ENCODE results near the gene ATP8B3.

ATP8B3 gene

GRCh38 chr19:1758959-1759903 lies 52.8 kb downstream of the ATP8B3 start:
- in situ Hi-C loops (cut with MboI; ENCODE audit: low sequenced_read_pairs): no loop called here

- in situ Hi-C loops (cut with MboI; ENCODE audit: low sequenced_read_pairs): no loop called here
Measured at GRCh38 chr19:1758231-1758577, 53.9 kb downstream of the ATP8B3 start.

DNA sequence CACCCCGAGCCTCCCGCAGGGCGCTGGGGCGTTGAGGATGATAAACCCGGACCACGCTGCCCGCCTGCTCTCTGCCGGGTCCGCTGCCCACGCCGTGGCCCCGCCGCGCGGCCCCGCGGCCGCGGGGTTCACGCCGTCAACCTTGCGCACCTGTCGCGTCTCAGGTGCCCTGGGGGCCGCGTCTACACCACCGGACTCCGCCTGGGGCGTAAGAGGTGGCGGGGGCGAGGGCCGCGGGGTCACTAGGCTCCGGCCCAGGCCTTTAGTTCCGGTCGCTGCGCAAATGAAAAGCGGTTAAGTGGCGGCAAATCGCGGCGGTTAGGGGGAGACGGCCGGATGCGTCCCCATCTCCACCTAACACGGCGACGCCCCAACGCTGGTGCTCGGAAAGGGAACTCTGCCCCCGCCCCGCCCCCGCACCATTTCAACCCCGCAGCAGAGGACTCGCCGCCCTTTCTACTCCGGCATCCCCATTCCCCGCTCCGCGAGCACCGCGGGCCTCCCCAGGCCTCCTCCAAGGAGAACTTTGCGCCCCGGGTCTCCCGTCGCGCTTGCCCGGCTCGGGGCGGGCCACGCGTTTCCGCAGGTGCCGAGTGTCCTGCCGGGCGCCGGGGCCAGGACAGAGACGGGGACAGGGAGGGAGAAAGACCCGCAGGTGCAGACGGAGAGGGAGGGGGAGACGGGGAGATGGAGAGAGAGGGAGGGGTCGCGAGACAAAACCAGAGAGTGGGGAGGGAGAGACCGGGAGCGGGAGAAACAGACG lies 54.4 kb downstream of the ATP8B3 start:
- in situ Hi-C loops (cut with MboI; ENCODE audit: low sequenced_read_pairs): no loop called here

DNA sequence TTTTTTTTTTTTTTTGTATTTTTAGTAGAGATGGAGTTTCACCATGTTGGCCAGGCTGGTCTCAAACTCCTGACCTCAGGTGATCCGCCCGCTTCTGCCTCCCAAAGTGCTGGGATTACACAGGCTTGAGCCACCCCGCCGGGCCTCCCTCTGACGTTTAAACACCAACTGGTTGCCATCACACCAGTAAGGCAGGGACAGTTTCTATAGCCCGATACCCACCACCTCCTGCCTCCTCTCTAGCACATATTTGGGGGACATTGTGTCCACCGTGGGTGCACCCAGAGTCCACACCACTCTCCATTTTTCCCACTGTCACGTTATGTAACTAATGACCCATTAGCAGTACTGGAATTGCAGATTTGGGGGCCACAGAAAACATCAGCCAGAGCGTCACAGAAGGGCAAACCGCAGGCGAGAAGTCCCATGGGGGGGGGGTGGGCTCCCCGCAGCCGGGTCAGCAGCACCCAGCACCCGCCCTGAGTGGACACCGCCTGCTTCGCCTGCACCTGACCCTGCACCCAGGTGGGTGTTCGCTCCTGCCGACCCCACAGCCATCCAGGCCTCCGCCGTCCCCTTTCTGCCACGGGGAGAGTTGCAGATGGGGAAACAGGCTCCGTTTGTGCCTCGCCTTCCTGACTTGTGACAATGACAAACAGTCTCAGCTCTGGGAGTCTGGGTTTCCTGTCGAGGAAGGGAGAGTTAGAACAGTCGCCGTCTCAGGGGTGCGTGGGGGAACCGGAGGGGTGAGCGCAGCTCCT lies 55.2 kb downstream of the ATP8B3 start:
- in situ Hi-C loops (cut with MboI; ENCODE audit: low sequenced_read_pairs): no loop called here

GRCh38 chr19:1756264-1756663 lies 55.8 kb downstream of the ATP8B3 start:
- in situ Hi-C loops (cut with MboI; ENCODE audit: low sequenced_read_pairs): no loop called here

DNA sequence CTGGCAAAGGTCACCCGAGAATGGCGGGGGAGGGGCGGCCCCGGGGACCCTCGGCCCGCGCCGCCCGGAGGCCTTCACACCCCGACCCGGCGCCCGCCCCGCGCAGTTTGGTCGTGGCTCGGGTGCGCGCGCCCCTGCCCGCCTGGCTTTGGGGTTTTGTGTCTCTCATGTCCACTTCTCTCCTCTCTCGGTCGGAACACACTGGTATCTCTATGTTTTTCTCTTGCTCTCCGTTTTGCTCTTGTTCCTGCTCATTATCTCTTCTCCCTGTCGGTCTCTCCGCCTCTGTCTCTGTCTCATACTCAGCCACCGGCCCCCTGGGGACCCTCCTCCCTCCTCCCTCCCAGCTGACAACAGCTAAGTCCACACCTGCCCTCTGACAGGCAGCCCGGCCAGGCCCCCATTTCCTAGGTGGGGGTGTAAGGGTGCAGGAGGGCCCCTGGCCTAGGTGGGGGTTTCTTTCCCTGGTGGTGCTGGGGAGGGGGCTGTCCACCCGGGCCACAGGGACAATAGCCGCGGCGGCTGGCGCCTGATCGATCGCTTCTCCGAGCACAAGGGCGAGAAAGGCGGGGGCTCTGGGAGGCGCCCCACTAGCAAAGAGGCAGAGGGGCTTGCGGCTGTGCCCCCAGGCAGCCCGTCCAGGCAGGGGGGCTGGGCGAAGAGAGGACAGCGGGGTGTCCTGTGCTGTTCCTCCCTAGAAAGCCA lies 56.5 kb downstream of the ATP8B3 start:
- in situ Hi-C loops (cut with MboI; ENCODE audit: low sequenced_read_pairs): no loop called here

- in situ Hi-C loops (cut with MboI; ENCODE audit: low sequenced_read_pairs): no loop called here
Measured at GRCh38 chr19:1754636-1755466, 57.2 kb downstream of the ATP8B3 start.

- in situ Hi-C loops (cut with MboI; ENCODE audit: low sequenced_read_pairs): no loop called here
Measured at GRCh38 chr19:1754018-1754635, 57.9 kb downstream of the ATP8B3 start.

DNA sequence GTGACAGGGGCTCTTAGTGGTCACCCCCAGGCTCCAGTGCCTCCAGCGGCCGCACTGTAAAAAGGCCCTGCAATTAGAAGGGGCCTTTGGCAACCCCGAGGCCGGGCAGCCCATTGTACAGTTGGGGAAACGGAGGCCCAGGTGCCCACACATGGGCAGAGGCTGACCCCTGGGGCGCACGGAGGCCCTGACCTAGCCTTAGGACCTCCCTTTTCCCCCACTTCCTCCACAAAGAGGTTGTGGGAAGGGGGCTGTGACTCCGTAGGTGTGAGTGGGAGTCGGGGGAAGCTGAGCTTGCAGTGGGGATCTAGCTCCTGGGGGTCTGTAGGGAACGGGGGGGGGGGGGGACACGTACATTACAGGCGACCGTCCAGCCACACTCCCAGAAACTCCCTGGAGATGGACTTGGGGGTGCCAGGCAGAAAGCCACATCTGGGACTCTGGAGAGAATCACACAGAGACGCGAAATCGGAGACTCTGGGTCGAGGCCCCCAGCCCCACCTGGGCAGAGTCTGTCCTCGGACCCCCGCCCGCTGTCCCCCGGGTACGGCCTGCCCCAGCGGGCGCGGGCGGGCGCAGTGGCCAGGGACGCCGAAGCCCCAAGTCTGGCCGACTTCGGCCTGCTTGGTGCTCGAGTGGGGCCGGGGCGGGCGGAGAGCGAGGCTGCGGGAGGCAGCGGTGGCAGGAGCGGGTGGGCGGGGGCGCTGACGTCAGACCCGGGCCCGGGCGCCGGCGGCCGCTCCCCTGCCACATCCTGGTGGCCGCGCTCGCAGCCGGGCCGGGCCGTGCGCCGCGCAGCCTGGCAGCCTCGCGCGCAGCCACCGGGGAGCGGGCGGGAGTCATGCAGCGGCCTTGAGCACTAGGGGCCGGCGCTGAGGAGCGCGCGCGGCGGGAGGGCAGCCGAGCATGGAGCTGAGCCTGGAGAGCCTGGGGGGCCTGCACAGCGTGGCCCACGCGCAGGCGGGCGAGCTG lies 59.0 kb downstream of the ATP8B3 start, which contains the start of gene ONECUT3:
Gene ONECUT3, plus strand, starts transcription at position 750 of the 972 bp plus-strand sequence. Its CDS starts 157 bp downstream, at position 907.
- in situ Hi-C loops (cut with MboI; ENCODE audit: low sequenced_read_pairs): no loop called here

GRCh38 chr19:1752009-1752756 lies 59.9 kb downstream of the ATP8B3 start:
- in situ Hi-C loops (cut with MboI; ENCODE audit: low sequenced_read_pairs): no loop called here

DNA sequence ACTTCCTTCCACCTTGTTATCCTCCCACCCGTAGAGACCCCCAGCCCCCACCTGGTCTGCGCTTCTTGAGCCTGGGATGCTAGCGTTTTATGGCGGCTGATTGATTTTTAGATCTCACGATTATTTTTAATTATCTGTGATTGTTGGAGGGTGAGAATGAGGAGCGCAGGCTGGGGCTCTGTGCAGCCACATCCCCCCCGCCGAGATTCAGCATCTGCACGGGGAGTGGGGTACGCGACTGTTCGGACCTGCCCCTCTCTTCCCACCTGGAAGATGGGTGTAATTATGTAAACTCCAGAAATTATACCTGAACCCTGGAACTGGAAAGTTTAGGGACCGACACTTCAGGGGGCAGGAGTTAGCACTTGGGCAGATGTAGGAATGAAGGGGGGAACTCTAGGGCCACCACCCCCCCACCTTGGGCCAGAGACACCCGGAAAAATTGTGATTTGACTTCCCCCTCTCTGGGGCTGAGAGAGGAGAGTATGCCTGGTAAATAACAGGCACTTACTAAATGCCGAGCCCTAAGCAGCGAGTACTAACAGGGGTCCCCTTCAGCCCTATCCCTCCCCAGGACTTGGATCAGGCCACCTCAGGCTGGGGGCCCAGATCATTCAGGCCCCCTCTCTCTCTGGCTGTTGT lies 60.6 kb downstream of the ATP8B3 start:
- in situ Hi-C loops (cut with MboI; ENCODE audit: low sequenced_read_pairs): no loop called here

GRCh38 chr19:1750343-1751021 lies 61.6 kb downstream of the ATP8B3 start:
- in situ Hi-C loops (cut with MboI; ENCODE audit: low sequenced_read_pairs): no loop called here

DNA sequence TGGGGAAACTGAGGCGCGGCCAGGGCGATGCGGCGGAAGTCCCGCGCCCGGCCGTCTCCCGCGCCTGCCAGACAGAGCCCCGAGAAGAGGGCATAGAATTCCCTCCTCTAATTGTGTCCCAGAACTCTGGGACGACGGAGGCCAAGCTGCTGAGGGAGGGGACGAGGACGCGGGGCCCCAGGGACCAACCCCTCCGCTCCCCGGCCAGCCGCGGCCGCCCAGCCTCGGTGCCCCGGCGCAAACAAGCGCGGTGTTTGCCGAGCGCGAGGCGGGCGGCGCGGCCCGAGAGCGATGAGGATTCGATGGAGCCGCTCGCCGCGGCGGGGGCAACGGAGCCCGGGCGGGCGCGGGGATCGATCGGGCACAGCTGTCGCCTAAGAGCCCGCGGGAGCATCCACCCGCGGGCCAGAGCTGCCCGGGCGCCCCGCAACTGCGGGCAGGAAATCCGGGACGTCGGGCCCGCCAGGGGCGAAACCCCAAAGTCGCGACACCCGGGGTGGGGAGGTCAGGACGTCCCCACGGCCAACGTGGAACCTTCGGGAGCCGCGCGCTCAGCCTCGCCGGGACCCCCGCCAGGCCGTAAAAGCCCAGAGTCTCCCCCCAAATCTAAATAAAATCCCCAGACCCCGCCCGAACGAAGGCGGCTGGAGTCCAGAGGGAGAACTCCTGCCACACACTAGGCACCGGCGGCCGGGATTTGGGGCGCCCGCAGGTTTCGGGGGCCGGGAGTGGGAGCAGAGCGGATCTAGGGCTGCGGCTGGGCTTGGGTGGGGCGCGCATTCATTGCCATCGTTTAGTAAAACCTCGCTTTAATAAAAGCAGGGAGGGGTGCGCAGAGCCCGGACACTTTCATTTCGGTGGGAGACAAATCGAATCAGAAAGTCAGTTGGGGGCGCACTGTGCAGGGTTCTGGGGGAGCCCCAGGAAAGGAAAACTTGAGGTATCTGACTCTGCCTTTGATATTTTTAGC lies 62.4 kb downstream of the ATP8B3 start:
- in situ Hi-C loops (cut with MboI; ENCODE audit: low sequenced_read_pairs): no loop called here

- in situ Hi-C loops (cut with MboI; ENCODE audit: low sequenced_read_pairs): no loop called here
Measured at GRCh38 chr19:1748873-1749341, 63.2 kb downstream of the ATP8B3 start.

Data from hTERT RPE-1 (cell line).